LoVo (cell line): ENCODE results near the gene GPC2.
"Not testable (repeated sequence)": the region's sequence is repeated elsewhere in the genome, so short reads cannot be mapped to it uniquely, and the experiment has no call there.

Experiments
- DNase-seq: peaks from one replicate; pipeline ENCODE4 v3.0.0-alpha.2; 2016; ENCODE audit warnings: low spot score

Gene GPC2, protein sequence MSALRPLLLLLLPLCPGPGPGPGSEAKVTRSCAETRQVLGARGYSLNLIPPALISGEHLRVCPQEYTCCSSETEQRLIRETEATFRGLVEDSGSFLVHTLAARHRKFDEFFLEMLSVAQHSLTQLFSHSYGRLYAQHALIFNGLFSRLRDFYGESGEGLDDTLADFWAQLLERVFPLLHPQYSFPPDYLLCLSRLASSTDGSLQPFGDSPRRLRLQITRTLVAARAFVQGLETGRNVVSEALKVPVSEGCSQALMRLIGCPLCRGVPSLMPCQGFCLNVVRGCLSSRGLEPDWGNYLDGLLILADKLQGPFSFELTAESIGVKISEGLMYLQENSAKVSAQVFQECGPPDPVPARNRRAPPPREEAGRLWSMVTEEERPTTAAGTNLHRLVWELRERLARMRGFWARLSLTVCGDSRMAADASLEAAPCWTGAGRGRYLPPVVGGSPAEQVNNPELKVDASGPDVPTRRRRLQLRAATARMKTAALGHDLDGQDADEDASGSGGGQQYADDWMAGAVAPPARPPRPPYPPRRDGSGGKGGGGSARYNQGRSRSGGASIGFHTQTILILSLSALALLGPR

GRCh38 chr7:100177045-100178001, at the start of gene GPC2, which contains the start of gene STAG3:
TSS of gene GPC2 (minus strand) at chr7:100177381. CDS start at chr7:100177199, 182 bp downstream.
TSS of gene STAG3 (plus strand) at chr7:100177918. CDS start at chr7:100180557, 2,639 bp downstream.
- peak; percentile 99 for DNase-seq

DNA sequence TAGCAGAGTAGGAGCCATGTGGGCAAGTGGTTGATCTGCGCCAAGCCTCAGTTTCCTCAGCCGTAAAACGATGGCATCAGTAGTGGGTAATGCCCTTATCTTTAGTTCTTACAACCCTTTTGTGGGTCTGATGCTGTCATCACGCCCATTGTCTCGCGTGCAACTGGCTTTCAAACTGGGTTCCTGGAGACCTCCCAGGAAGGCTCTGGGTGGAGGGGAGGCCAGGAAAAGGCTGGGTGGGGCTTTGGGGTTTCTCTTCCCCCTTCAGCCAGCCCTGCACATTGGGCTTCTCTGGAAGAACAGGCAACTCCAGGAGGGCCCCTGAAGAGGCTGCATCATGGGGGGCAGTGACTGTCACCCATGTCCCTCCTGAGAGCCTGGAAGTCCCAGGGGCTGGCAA, 47.7 kb upstream of the GPC2 start:
- DNase-seq = not testable (repeated sequence)

GRCh38 chr7:100223376-100223927, 46.3 kb upstream of the GPC2 start:
- DNase-seq = not testable (repeated sequence)

- DNase-seq = no peak
Observed at GRCh38 chr7:100222445-100223132, 45.4 kb upstream of the GPC2 start.

GRCh38 chr7:100221767-100222444, 44.7 kb upstream of the GPC2 start:
- no peak for DNase-seq

DNA sequence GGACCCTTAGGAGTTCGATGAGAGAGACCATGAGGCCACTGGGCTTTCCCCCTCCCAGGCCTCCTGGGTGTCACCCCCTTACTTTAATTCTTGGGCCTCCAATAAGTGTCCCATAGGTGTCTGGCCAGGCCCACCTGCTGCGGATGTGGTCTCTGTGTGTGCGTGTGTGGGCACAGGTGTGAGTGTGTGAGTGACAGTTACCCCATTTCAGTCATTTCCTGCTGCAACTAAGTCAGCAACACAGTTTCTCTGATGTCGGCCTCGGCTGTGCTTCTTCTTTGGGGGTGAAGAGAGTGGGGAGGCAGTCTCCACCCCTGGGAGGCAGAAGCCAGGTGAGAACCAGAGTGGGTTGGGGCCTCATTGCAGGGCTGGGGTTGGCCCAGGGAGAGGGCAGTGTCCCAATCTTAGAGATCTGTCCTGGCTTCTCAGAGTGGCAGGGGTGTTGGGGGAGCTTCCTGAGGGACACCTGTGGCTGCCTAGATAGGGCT, 44.1 kb upstream of the GPC2 start:
- no peak for DNase-seq

- no peak for DNase-seq
Observed at GRCh38 chr7:100220586-100221230, 43.5 kb upstream of the GPC2 start.

DNA sequence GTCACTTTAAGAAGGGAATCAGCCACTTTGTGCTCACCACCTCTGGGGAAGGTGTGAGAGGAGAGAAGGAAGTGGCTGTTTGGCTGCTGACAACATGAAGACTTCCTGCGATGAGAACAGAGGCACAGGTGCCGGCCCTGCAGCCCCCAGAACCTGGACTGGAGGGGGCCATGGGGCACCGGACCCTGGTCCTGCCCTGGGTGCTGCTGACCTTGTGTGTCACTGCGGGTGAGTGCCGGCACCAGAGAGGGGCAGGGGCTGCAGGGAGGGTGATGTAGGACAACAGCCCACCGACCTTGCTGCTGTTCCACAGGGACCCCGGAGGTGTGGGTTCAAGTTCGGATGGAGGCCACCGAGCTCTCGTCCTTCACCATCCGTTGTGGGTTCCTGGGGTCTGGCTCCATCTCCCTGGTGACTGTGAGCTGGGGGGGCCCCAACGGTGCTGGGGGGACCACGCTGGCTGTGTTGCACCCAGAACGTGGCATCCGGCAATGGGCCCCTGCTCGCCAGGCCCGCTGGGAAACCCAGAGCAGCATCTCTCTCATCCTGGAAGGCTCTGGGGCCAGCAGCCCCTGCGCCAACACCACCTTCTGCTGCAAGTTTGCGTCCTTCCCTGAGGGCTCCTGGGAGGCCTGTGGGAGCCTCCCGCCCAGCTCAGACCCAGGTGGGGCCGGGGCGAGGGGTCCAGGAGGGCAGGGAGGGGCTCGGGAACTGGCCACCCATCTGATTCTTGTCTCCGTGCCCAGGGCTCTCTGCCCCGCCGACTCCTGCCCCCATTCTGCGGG, 42.8 kb upstream of the GPC2 start, which contains the start of gene PVRIG:
TSS of gene PVRIG (plus strand) at position 149 of the 785 bp plus-strand sequence. CDS start at position 171, 22 bp downstream.
- not testable (repeated sequence) for DNase-seq

- DNase-seq = no peak
Observed at GRCh38 chr7:100219271-100219737, 42.1 kb upstream of the GPC2 start.

DNA sequence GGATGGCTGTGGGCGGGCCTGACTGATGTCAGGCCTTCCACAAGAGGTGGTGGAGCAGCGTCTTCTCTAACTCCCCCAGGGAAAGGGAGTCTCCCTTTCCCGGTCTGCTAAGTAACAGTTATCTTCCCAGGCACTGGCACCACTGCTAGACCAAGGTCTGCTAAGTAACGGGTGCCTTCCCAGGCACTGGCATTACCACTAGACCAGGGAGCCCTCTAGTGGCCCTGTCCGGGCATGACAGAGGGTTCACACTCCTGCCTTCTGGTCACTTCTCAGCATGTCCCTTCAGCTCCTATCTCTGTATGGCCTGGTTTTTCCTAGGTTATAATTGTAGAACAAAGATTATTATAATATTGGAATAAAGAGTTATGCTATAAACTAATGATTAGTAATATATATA, 40.8 kb upstream of the GPC2 start:
- DNase-seq = peak; percentile 28

GRCh38 chr7:100215895-100216294, 38.7 kb upstream of the GPC2 start:
- no peak for DNase-seq

DNA sequence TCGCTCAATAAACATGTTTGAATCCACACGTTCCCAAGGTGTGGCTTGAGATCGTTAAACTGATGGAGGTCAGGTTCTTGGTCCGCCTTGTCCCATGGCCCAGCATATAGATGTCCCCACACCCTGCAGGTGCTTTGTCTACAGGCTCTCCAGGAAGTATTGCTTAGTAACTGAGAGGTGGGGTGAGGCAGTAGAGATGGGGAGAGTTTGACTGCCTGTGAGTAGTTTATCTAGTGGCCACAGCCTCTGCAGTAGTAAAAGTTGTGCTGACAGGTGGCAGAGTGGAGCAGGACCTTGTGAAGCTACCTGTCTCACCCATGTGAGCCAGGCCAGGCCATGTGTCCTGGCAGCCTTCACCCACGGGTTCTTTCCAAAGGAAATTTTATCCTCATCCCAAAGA, 37.2 kb upstream of the GPC2 start:
- DNase-seq = not testable (repeated sequence)

GRCh38 chr7:100213672-100214071, 36.5 kb upstream of the GPC2 start:
- DNase-seq = no peak

DNA sequence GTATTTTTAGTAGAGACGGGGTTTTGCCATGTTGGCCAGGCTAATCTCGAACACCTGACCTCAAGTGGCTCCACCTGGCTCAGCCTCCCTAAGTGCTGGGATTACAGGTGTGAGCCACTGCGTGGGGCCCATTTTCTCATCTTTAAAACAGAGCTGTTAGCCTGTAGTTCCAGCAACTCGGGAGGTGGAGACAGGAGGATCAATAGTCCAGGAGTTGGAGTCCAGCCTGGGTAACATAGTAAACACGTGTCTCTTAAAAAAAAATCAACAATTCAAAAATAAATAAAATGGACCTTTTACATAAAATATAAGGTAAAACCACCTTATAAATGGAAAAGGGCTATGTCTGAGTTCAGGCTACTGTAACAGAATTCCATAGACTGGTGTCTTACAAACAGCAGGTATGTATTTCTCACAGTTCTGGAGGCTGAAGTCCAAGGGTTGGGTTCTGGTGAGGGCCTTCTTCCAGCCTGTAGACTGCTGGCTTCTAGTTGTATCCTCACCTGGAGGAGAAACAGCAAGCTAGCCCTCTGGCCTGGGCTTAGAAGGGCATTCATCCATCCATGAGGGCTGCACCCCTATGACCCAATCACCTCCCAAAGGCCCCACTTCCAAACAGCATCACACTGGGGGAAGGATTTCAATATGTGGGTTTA, 35.6 kb upstream of the GPC2 start:
- no peak for DNase-seq

GRCh38 chr7:100211342-100211780, 34.2 kb upstream of the GPC2 start:
- no peak for DNase-seq

DNA sequence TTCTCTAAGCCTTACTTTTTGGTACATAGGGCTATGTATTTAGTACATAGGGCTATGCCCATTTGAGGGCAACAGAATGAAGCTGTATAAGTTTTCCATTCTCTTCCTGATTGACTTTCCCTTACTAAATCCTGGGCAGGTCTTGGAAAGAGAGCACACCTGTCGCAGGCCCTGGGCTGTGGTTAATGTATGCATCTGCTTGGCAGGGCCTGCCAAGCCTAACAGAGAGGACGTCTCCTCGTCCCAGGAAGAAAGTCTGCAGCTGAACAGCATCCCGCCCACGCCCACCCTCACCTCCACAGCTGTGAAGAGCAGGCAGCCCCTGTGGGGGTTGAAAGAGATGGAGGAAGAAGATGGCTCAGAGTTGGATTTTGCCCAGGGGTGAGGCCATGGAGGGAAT, 33.6 kb upstream of the GPC2 start:
- no peak for DNase-seq

DNA sequence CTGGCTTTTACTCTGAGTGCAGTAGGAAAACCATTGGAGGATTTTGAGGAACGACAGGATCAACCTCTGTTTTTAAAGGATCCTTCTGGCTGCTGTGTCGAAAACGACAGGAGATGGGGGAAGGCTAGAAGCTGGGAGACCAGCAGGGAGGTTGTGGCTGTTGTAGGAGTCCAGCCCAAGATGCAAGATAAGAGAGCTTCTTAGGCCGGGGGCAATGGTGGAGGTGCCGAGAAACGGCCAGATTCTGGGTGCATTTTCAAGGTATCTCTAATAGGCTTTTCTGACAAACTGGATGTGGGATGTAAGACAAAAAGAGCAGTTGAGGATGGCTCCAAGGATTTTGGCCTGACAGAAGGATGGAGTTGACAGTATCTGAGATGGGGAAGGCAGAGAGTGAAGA, 32.3 kb upstream of the GPC2 start:
- DNase-seq = no peak

- DNase-seq = no peak
Observed at GRCh38 chr7:100208911-100209408, 31.8 kb upstream of the GPC2 start.
